ENCODE measurements around the gene ZNF319. TPM values are rescaled to one million over a fixed set of nuclear protein-coding genes. Genes with fewer than 3 reads are reported as not detected.

ZNF319 gene
- total and polyA plus RNA-seq, 2 of the 13 experiments (the other 11 are each of a cell fraction or from before 2014, with no cell fraction given) = 2.4 to 3.6 TPM

DNA sequence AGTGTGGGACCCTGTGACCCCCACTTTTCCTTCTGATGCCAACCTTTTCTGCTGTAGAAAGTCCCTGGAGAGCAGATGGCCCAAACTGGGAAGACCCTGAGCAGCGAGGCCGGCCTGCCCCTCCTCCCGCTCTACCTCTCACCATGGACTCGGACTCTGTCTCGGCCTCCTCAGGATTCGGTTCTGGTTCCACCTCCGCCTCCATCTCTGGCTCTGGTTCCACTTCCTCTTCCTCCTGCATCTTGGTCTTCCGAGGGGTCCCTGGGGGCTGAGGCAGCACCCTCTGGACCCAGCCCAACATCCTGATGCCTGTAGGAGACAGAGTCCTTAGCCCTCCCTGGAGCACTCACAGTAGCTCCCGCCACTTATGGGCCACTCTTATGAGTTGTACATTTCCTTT, 33.5 kb downstream of the ZNF319 start (continued):
- TF ChIP-seq YEATS4 (CRISPR knock-in tag; IDR thresholded peaks at IDR 0.05; ENCODE audit: borderline replicate concordance) (no peak), DMTF1 (CRISPR knock-in tag; IDR thresholded peaks at IDR 0.05) (no peak), BORCS8-MEF2B (CRISPR knock-in tag; IDR thresholded peaks at IDR 0.05) (no peak), ETS1 (CRISPR knock-in tag; IDR thresholded peaks at IDR 0.05) (no peak)
- TF ChIP-seq, protein P1, sequence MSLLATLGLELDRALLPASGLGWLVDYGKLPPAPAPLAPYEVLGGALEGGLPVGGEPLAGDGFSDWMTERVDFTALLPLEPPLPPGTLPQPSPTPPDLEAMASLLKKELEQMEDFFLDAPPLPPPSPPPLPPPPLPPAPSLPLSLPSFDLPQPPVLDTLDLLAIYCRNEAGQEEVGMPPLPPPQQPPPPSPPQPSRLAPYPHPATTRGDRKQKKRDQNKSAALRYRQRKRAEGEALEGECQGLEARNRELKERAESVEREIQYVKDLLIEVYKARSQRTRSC (CRISPR knock-in tag; IDR thresholded peaks at IDR 0.05; ENCODE audit: low read depth) = no peak

GRCh38 chr16:57966204-57966771, 34.2 kb downstream of the ZNF319 start:
- no peak overlapping the region for H3K4me2 ChIP-seq (ENCODE audit: low read depth, low read length)
- H3K27ac ChIP-seq (ENCODE audit: extremely low read length, insufficient read depth, low read length) = no peak overlapping the region
- H2AFZ ChIP-seq (ENCODE audit: low read length) = no peak overlapping the region
- no peaks in the 10 kb centered on the region for H3K9me3 ChIP-seq (ENCODE audit: low read length)
- in situ Hi-C loops (cut with HindIII; ENCODE audit: extremely low pct_ligation_motif_present, low pct_unique_long_range_greater_than_20kb) (no loop called here), intact Hi-C loops (cut with micrococcal nuclease; ENCODE audit: unreplicated experiment) (no loop called here)
- H3K27me3 ChIP-seq (ENCODE audit: control insufficient read depth in 1 of 2, insufficient read depth in 2 of 2, low read length in 2 of 2) = peaks cover 8 to 41% of the 10 kb centered on the region in 2 experiments; a peak in 4 of 5 replicates
- DNase-seq (ENCODE audit: low spot score) (no peak), FAIRE-seq (no peak), ATAC-seq (no peak)
- no peak overlapping the region for H3K4me3 ChIP-seq (replicated peaks in 1 of 3; ENCODE audit: insufficient read depth in 1 of 3, low read depth in 2 of 3, low read length in 3 of 3)
- 13% methylated on average over 4 of the region's 4 CpGs for WGBS (ENCODE audit: low lambda C conversion rate)
- no TSS peak for BruUV-seq (replicated peaks)
- no peaks in the 10 kb centered on the region for H3K79me2 ChIP-seq (ENCODE audit: insufficient read depth, low read length)
- CTCF ChIA-PET (ENCODE audit: low intra/inter-chr PET ratio, low total read pairs) = no interaction called here
- H3K4me1 ChIP-seq (ENCODE audit: insufficient read depth, low read length) = no peaks in the 10 kb centered on the region
- H4K20me1 ChIP-seq (ENCODE audit: insufficient read depth, low read length) = no peaks in the 10 kb centered on the region
- H3K9ac ChIP-seq (ENCODE audit: insufficient read depth, low read depth, low read length) = no peak overlapping the region
- POLR2A ChIA-PET = no interaction called here
- H3K36me3 ChIP-seq (replicated peaks in 1 of 2; ENCODE audit: control insufficient read depth in 1 of 2, insufficient read depth in 2 of 2, low read length in 2 of 2) = no peaks in the 10 kb centered on the region
- TF ChIP-seq ZNF747 (CRISPR knock-in tag; IDR thresholded peaks at IDR 0.05; ENCODE audit: borderline replicate concordance) = no peak
- TF ChIP-seq, protein P2, sequence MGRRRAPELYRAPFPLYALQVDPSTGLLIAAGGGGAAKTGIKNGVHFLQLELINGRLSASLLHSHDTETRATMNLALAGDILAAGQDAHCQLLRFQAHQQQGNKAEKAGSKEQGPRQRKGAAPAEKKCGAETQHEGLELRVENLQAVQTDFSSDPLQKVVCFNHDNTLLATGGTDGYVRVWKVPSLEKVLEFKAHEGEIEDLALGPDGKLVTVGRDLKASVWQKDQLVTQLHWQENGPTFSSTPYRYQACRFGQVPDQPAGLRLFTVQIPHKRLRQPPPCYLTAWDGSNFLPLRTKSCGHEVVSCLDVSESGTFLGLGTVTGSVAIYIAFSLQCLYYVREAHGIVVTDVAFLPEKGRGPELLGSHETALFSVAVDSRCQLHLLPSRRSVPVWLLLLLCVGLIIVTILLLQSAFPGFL (CRISPR knock-in tag; IDR thresholded peaks at IDR 0.05) = no peak
- TF ChIP-seq, protein P3, sequence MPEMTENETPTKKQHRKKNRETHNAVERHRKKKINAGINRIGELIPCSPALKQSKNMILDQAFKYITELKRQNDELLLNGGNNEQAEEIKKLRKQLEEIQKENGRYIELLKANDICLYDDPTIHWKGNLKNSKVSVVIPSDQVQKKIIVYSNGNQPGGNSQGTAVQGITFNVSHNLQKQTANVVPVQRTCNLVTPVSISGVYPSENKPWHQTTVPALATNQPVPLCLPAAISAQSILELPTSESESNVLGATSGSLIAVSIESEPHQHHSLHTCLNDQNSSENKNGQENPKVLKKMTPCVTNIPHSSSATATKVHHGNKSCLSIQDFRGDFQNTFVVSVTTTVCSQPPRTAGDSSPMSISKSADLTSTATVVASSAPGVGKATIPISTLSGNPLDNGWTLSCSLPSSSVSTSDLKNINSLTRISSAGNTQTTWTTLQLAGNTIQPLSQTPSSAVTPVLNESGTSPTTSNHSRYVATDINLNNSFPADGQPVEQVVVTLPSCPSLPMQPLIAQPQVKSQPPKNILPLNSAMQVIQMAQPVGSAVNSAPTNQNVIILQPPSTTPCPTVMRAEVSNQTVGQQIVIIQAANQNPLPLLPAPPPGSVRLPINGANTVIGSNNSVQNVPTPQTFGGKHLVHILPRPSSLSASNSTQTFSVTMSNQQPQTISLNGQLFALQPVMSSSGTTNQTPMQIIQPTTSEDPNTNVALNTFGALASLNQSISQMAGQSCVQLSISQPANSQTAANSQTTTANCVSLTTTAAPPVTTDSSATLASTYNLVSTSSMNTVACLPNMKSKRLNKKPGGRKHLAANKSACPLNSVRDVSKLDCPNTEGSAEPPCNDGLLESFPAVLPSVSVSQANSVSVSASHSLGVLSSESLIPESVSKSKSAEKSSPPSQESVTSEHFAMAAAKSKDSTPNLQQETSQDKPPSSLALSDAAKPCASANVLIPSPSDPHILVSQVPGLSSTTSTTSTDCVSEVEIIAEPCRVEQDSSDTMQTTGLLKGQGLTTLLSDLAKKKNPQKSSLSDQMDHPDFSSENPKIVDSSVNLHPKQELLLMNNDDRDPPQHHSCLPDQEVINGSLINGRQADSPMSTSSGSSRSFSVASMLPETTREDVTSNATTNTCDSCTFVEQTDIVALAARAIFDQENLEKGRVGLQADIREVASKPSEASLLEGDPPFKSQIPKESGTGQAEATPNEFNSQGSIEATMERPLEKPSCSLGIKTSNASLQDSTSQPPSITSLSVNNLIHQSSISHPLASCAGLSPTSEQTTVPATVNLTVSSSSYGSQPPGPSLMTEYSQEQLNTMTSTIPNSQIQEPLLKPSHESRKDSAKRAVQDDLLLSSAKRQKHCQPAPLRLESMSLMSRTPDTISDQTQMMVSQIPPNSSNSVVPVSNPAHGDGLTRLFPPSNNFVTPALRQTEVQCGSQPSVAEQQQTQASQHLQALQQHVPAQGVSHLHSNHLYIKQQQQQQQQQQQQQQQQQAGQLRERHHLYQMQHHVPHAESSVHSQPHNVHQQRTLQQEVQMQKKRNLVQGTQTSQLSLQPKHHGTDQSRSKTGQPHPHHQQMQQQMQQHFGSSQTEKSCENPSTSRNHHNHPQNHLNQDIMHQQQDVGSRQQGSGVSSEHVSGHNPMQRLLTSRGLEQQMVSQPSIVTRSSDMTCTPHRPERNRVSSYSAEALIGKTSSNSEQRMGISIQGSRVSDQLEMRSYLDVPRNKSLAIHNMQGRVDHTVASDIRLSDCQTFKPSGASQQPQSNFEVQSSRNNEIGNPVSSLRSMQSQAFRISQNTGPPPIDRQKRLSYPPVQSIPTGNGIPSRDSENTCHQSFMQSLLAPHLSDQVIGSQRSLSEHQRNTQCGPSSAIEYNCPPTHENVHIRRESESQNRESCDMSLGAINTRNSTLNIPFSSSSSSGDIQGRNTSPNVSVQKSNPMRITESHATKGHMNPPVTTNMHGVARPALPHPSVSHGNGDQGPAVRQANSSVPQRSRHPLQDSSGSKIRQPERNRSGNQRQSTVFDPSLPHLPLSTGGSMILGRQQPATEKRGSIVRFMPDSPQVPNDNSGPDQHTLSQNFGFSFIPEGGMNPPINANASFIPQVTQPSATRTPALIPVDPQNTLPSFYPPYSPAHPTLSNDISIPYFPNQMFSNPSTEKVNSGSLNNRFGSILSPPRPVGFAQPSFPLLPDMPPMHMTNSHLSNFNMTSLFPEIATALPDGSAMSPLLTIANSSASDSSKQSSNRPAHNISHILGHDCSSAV (CRISPR knock-in tag; IDR thresholded peaks at IDR 0.05; ENCODE audit: borderline replicate concordance) = no peak
